GM21825 (cell line): ENCODE results near the gene MVB12B.

Experiments used
- ATAC-seq: cut with Tn5 transposase; IDR thresholded peaks from one replicate; pipeline ENCODE4 v1.9.1; 2021; ENCODE audit warnings: mild to moderate bottlenecking, moderate library complexity; ENCODE audit not compliant: unreplicated experiment

The MVB12B gene

GRCh38 chr9:126401581-126401980, 75.0 kb downstream of the MVB12B start:
- ATAC-seq: no peak

- no peak for ATAC-seq
Observed at GRCh38 chr9:126403397-126403796, 76.8 kb downstream of the MVB12B start.

GRCh38 chr9:126404459-126404858, 77.8 kb downstream of the MVB12B start:
- no peak for ATAC-seq

GRCh38 chr9:126406075-126406667, 79.5 kb downstream of the MVB12B start:
- no peak for ATAC-seq

GRCh38 chr9:126407114-126407870, 80.7 kb downstream of the MVB12B start:
- no peak for ATAC-seq

GRCh38 chr9:126408004-126408403, 81.4 kb downstream of the MVB12B start:
- ATAC-seq: no peak

- no peak for ATAC-seq
Observed at GRCh38 chr9:126410229-126410628, 83.6 kb downstream of the MVB12B start.

- no peak for ATAC-seq
Observed at GRCh38 chr9:126411225-126411947, 84.8 kb downstream of the MVB12B start.

GRCh38 chr9:126411948-126412284, 85.3 kb downstream of the MVB12B start:
- no peak for ATAC-seq

GRCh38 chr9:126412905-126413304, 86.3 kb downstream of the MVB12B start:
- no peak for ATAC-seq

- ATAC-seq: no peak
Observed at GRCh38 chr9:126413391-126414068, 86.9 kb downstream of the MVB12B start.

GRCh38 chr9:126415741-126416370, 89.2 kb downstream of the MVB12B start:
- ATAC-seq: no peak

- ATAC-seq: no peak
Observed at GRCh38 chr9:126417043-126417442, 90.4 kb downstream of the MVB12B start.

GRCh38 chr9:126417684-126418083, 91.1 kb downstream of the MVB12B start:
- ATAC-seq: no peak

- ATAC-seq: no peak
Observed at GRCh38 chr9:126418608-126419007, 92.0 kb downstream of the MVB12B start.

GRCh38 chr9:126419475-126419874, 92.8 kb downstream of the MVB12B start:
- ATAC-seq: no peak

- no peak for ATAC-seq
Observed at GRCh38 chr9:126420135-126420534, 93.5 kb downstream of the MVB12B start.

- no peak for ATAC-seq
Observed at GRCh38 chr9:126420643-126421564, 94.3 kb downstream of the MVB12B start.

- no peak for ATAC-seq
Observed at GRCh38 chr9:126421567-126422428, 95.2 kb downstream of the MVB12B start.
